ENCODE results near the gene DLG2.

- TF ChIP-seq RAD21 (IDR thresholded peaks at IDR 0.05; ENCODE audit: low read depth) (no peak), TCF12 (IDR thresholded peaks at IDR 0.05; ENCODE audit: low read depth) (no peak), MAX (IDR thresholded peaks at IDR 0.05) (no peak), CREB1 (IDR thresholded peaks at IDR 0.05; ENCODE audit: low read depth) (no peak), REST (IDR thresholded peaks at IDR 0.05; ENCODE audit: low read depth) (no peak), TAF1 (IDR thresholded peaks at IDR 0.05; ENCODE audit: low read depth) (no peak)
These were observed 1841.2 kb downstream of the DLG2 start for GRCh38 chr11:83785942-83786341.
